NCI-H82 (cell line): Measurements from ENCODE around the gene DNASE1L1.
A peak's percentile ranks its signal among the peaks of the same experiment; 100 is the strongest.
"Not testable (repeated sequence)": the region's sequence is repeated elsewhere in the genome, so short reads cannot be mapped to it uniquely, and the experiment has no call there.

Source experiments
- DNase-seq: peaks from one replicate; lab custom pipeline; 2025; lab: John Stamatoyannopoulos, UW

The DNASE1L1 gene

GRCh38 chrX:154403858-154404257 is 5.2 kb downstream of the DNASE1L1 start:
- DNase-seq = no peak

GRCh38 chrX:154403192-154403591 is 5.9 kb downstream of the DNASE1L1 start:
- no peak for DNase-seq

- no peak for DNase-seq
These were observed 6.4 kb downstream of the DNASE1L1 start for GRCh38 chrX:154402622-154403127.

- peak; percentile 61 for DNase-seq
These were observed 7.0 kb downstream of the DNASE1L1 start for GRCh38 chrX:154401918-154402621.

- DNase-seq = peak; percentile 74
These were observed 7.8 kb downstream of the DNASE1L1 start for GRCh38 chrX:154401045-154401799.

GRCh38 chrX:154400369-154400817 is 8.7 kb downstream of the DNASE1L1 start:
- DNase-seq = not testable (repeated sequence)

GRCh38 chrX:154399527-154400368 is 9.3 kb downstream of the DNASE1L1 start:
- DNase-seq = no peak

- DNase-seq = peak; percentile 87
These were observed 10.2 kb downstream of the DNASE1L1 start for GRCh38 chrX:154398668-154399526.

GRCh38 chrX:154397888-154398667 is 11.0 kb downstream of the DNASE1L1 start, which contains the start of gene RPL10:
Gene RPL10 (plus strand): TSS chrX:154398377. CDS start chrX:154398520, 143 bp downstream.
- DNase-seq = peak; percentile 99

GRCh38 chrX:154396973-154397887 is 11.8 kb downstream of the DNASE1L1 start:
- peak; percentile 90 for DNase-seq

- not testable (repeated sequence) for DNase-seq
These were observed 12.7 kb downstream of the DNASE1L1 start for GRCh38 chrX:154396363-154396762.

- DNase-seq = not testable (repeated sequence)
These were observed 19.0 kb downstream of the DNASE1L1 start for GRCh38 chrX:154389812-154390747.

GRCh38 chrX:154388649-154389048 is 20.4 kb downstream of the DNASE1L1 start:
- not testable (repeated sequence) for DNase-seq

- DNase-seq = not testable (repeated sequence)
These were observed 21.0 kb downstream of the DNASE1L1 start for GRCh38 chrX:154388094-154388493.

GRCh38 chrX:154384284-154384892 is 24.7 kb downstream of the DNASE1L1 start:
- DNase-seq = no peak

- DNase-seq = no peak
These were observed 25.4 kb downstream of the DNASE1L1 start for GRCh38 chrX:154383359-154384283.
